CD4-positive, CD25-positive, alpha-beta regulatory T cell (primary cell): ENCODE measurements around the gene POLR2H. TPM values are rescaled to one million over a fixed set of nuclear protein-coding genes. Genes with fewer than 3 reads are reported as not detected.

ENCODE experiments used
- ATAC-seq, 2 donors: fragments of 150-1000 bp; cut with Tn5 transposase; one replicate each; pipeline ENCODE4 v1.10.0; 2021; ENCODE audit warnings: low read depth in 2 of 2, moderate number of reproducible peaks in 2 of 2, moderate library complexity in 1 of 2
- DNase-seq, 3 donors: peaks; one replicate each; pipeline versions ENCODE4 v3.0.0 to v3.0.0-alpha.2; 2012 to 2022; ENCODE audit warnings: mixed read lengths in 1 of 3
- H3K27ac ChIP-seq: one replicate; pipeline ENCODE4 v1.7.0; 2013; ENCODE audit warnings: mild to moderate bottlenecking, low read length; ENCODE audit not compliant: insufficient read depth, poor library complexity, severe bottlenecking
- H3K27me3 ChIP-seq: one replicate; pipeline ENCODE4 v1.7.0; 2013; ENCODE audit warnings: low read length; ENCODE audit not compliant: control insufficient read depth, insufficient read depth
- H3K36me3 ChIP-seq: one replicate; pipeline ENCODE4 v1.7.0; 2013; ENCODE audit warnings: mild to moderate bottlenecking, low read length, moderate library complexity; ENCODE audit not compliant: control insufficient read depth, insufficient read depth
- H3K4me1 ChIP-seq: 2 replicates; pipeline ENCODE4 v1.7.0; 2013; ENCODE audit warnings: mild to moderate bottlenecking, low read length; ENCODE audit not compliant: insufficient read depth, control insufficient read depth, poor library complexity, severe bottlenecking
- H3K4me3 ChIP-seq: one replicate; pipeline ENCODE4 v1.7.0; 2013; ENCODE audit warnings: low read depth, mild to moderate bottlenecking, low read length, moderate library complexity
- H3K9me3 ChIP-seq, 2 experiments: 1 replicate in 1 of 2; 2 replicates in 1 of 2; pipeline ENCODE4 v1.7.0; 2013; ENCODE audit warnings: low read length in 2 of 2, mild to moderate bottlenecking in 1 of 2, moderate library complexity in 1 of 2; ENCODE audit not compliant: control insufficient read depth in 2 of 2
- H3K27ac Mint-ChIP-seq, 3 donors: one replicate each; pipeline ENCODE4 v1.8.0; 2020 to 2022; ENCODE audit warnings: mild to moderate bottlenecking in 3 of 3, mixed read lengths in 3 of 3, moderate library complexity in 2 of 3
- H3K27me3 Mint-ChIP-seq: one replicate; pipeline ENCODE4 v1.8.0; 2022; ENCODE audit warnings: mild to moderate bottlenecking, mixed read lengths
- H3K36me3 Mint-ChIP-seq: one replicate; pipeline ENCODE4 v1.8.0; 2020; ENCODE audit warnings: mixed read lengths
- H3K4me1 Mint-ChIP-seq, 4 donors: one replicate each; pipeline ENCODE4 v1.8.0; 2020 to 2022; ENCODE audit warnings: mixed read lengths in 4 of 4, mild to moderate bottlenecking in 1 of 4
- H3K4me3 Mint-ChIP-seq, 4 donors: one replicate each; pipeline ENCODE4 v1.8.0; 2020 to 2022; ENCODE audit warnings: mild to moderate bottlenecking in 4 of 4, mixed read lengths in 4 of 4, moderate library complexity in 3 of 4
- H3K9me3 Mint-ChIP-seq, 7 donors: one replicate each; pipeline ENCODE4 v1.8.0; 2020 to 2022; ENCODE audit warnings: mixed read lengths in 7 of 7, mild to moderate bottlenecking in 3 of 7, moderate library complexity in 2 of 7
- polyA plus RNA-seq, 4 donors: library from polyadenylated mRNA; unstranded; fragments of 300-500 nt; fragmentation: Illumina TruSeq; gene quantifications; one replicate each; pipeline ENCODE4 v1.2.3, GENCODE V29; 2021
- total RNA-seq: library from RNA; stranded (reverse); gene quantifications from one replicate; pipeline ENCODE4 v1.2.3, GENCODE V29; 2022

POLR2H gene
- total RNA-seq: 39.4 TPM
- 10 to 100 TPM; 56.8 to 64.9 (median 60.3) TPM for polyA plus RNA-seq

- H3K9me3 ChIP-seq: no peaks in the 10 kb centered on the region
- no peaks in the 10 kb centered on the region for H3K27me3 ChIP-seq
- H3K4me1 ChIP-seq: peaks cover 33% of the 10 kb centered on the region
- H3K4me3 ChIP-seq: peak within 1 kb of the TSS; percentile 57
- Mint-ChIP-seq H3K9me3 (no peaks in the 10 kb centered on the region), H3K36me3 (peaks cover 6% of the 10 kb centered on the region), H3K4me3 (peak within 1 kb of the TSS; percentile 97 to 99 (median 98)), H3K4me1 (peaks cover 4 to 43% (median 29%) of the 10 kb centered on the region in 4 donors), H3K27ac (peak within 1 kb of the TSS; percentile 93 to 97 (median 96)), H3K27me3 (peaks cover 6% of the 10 kb centered on the region)
- peak within 1 kb of the TSS; percentile 84 for H3K27ac ChIP-seq
- DNase-seq (peak; percentile 32 to 49 (median 43)), ATAC-seq (peak; percentile 19 to 26)
- H3K36me3 ChIP-seq: peaks cover under 1% of the 10 kb centered on the region
Measured at GRCh38 chr3:184361532-184361931, at the start of gene POLR2H, which contains the start of gene CLCN2. POLR2H (plus strand) TSS chr3:184361710; CDS start chr3:184363493, 1,783 bp downstream. CLCN2 (minus strand) TSS chr3:184361605; CDS start chr3:184361479, 126 bp downstream.

DNA sequence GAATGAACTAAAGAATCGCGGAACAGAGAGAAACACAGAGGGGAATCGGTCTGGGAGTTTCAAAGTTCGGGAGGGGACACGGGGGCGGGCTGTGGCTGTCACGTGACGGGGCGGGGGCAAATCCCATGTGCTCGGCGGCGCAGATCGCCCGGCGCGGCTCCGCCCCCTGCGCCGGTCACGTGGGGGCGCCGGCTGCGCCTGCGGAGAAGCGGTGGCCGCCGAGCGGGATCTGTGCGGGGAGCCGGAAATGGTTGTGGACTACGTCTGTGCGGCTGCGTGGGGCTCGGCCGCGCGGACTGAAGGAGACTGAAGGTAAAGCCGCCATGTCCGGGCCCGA lies 47.2 kb upstream of the POLR2H start, which contains the start of gene EIF4G1:
Gene EIF4G1 (plus strand): TSS at position 244 of the 337 bp plus-strand sequence. CDS start 1,191 bp downstream, outside the sequence.
- Histone ChIP-seq H3K9me3 (no peaks in the 10 kb centered on the region), H3K27me3 (no peaks in the 10 kb centered on the region), H3K27ac (peak within 1 kb of the TSS; percentile 88), H3K4me3 (peak within 1 kb of the TSS; percentile 78), H3K4me1 (peaks cover 26% of the 10 kb centered on the region), H3K36me3 (peaks cover 21% of the 10 kb centered on the region)
- H3K9me3 Mint-ChIP-seq: no peaks in the 10 kb centered on the region
- peaks cover 11 to 32% (median 23%) of the 10 kb centered on the region in 4 donors for H3K4me1 Mint-ChIP-seq
- H3K27ac Mint-ChIP-seq: peak within 1 kb of the TSS; percentile 91 to 96 (median 94)
- H3K27me3 Mint-ChIP-seq: no peaks in the 10 kb centered on the region
- DNase-seq (peak; percentile 91 to 95 (median 92)), ATAC-seq (peak; percentile 84 to 89)
- H3K4me3 Mint-ChIP-seq: peak within 1 kb of the TSS; percentile 86 to 94 (median 90)
- peaks cover 21% of the 10 kb centered on the region for H3K36me3 Mint-ChIP-seq

GRCh38 chr3:184314700-184315542 lies 46.6 kb upstream of the POLR2H start:
- Mint-ChIP-seq H3K36me3 (peaks cover 19% of the 10 kb centered on the region), H3K4me1 (peaks cover 11 to 34% (median 23%) of the 10 kb centered on the region in 4 donors), H3K27me3 (no peaks in the 10 kb centered on the region), H3K9me3 (no peaks in the 10 kb centered on the region), H3K27ac (peak overlapping the region; percentile 68 to 96 (median 94)), H3K4me3 (peak overlapping the region; percentile 86 to 94 (median 89))
- Histone ChIP-seq H3K4me3 (peak overlapping the region; percentile 69), H3K36me3 (peaks cover 26% of the 10 kb centered on the region), H3K9me3 (no peaks in the 10 kb centered on the region), H3K27ac (peak overlapping the region; percentile 88), H3K27me3 (no peaks in the 10 kb centered on the region), H3K4me1 (peaks cover 26% of the 10 kb centered on the region)
- peak; percentile 64 to 66 (median 64) for DNase-seq
- peak; percentile 44 to 54 for ATAC-seq

DNA sequence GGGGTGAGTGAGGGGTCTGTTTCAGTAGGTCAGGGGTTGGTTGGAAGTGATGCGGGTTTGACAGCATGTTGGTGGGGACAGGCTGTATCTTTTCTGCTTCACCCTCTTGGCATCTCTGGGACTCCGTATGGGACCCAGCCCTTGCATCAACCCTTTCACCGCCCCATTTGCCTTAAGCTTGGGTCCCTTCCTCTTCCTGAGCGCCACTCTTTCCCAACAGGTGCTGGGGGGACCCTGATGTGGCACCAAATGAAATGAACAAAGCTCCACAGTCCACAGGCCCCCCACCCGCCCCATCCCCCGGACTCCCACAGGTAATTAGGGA lies 46.0 kb upstream of the POLR2H start:
- DNase-seq: no peak
- H3K4me3 Mint-ChIP-seq: peak overlapping the region; percentile 86 to 89 (median 87)
- H3K27me3 ChIP-seq: no peaks in the 10 kb centered on the region
- peaks cover 26% of the 10 kb centered on the region for H3K4me1 ChIP-seq
- H3K36me3 ChIP-seq: peaks cover 30% of the 10 kb centered on the region
- no peaks in the 10 kb centered on the region for H3K27me3 Mint-ChIP-seq
- peaks cover 18% of the 10 kb centered on the region for H3K36me3 Mint-ChIP-seq
- H3K9me3 Mint-ChIP-seq: no peaks in the 10 kb centered on the region
- peak overlapping the region; percentile 88 for H3K27ac ChIP-seq
- no peaks in the 10 kb centered on the region for H3K9me3 ChIP-seq
- H3K27ac Mint-ChIP-seq: peak overlapping the region; percentile 68 to 96 (median 94)
- no peak for ATAC-seq
- peaks cover 11 to 34% (median 23%) of the 10 kb centered on the region in 4 donors for H3K4me1 Mint-ChIP-seq
- peak overlapping the region; percentile 69 for H3K4me3 ChIP-seq

DNA sequence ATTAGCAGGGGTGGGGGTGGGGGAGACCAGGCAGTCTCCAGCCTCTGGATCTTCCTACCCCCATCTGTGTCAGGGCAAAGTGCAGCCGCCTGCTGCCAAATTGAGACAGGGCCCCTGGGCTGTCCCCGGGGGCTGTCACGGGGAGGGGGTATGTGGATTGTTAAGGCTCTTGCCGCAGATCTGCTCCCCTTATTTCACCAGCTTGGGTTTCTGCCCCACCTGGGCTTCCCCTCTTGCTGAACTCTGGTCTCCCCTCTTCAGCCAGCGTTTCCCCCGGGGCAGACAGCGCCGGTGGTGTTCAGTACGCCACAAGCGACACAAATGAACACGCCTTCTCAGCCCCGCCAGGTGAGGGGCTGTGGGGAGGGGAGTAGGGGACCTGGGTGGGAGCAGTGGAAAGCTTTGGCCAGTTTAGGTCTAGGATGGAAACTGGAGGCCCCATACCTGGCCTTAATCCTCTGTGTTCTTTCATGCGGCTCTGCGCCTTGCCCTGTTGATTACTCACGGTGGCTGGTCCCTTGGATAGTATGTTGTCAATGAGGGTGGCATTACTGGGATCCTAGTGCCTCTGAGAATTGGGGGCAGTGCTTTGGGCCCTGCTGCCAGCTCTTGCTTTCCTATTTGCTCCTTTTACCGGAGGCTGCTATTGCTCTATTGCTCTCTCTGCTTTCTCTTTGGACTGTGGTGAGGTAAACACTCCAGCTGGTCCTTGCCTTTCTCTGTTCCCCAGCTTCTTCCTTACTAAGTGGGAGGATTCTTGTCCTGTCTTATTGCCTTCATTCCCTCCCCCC lies 45.4 kb upstream of the POLR2H start:
- Histone ChIP-seq H3K36me3 (peaks cover 35% of the 10 kb centered on the region), H3K4me3 (peak overlapping the region; percentile 31), H3K27ac (peak overlapping the region; percentile 88), H3K9me3 (no peaks in the 10 kb centered on the region), H3K27me3 (no peaks in the 10 kb centered on the region), H3K4me1 (peaks cover 26% of the 10 kb centered on the region)
- Mint-ChIP-seq H3K36me3 (peaks cover 23% of the 10 kb centered on the region), H3K27me3 (no peaks in the 10 kb centered on the region), H3K4me3 (peak overlapping the region; percentile 86 to 89 (median 87)), H3K4me1 (peaks cover 11 to 34% (median 25%) of the 10 kb centered on the region in 4 donors), H3K27ac (peak overlapping the region; percentile 68 to 94 (median 76)), H3K9me3 (no peaks in the 10 kb centered on the region)
- DNase-seq: no peak
- no peak for ATAC-seq

DNA sequence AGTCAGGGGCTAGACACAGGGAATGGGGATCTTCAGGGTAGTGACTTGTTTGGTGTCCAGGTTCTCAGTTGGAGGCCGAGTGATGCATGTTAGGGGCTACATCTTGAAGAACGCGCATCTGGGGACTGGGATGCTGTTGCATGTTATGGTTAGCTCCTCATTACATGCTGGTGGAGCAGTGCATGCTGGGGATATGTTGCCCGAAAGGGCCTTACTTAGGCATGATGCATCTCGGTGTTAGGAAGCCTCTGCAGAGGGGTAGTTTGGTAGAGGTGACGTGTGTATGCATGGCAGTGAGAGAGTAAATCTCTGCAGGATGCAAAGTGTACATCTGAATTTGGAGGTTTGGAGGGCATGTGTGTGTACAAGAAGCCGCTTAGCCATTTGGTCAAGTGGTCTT lies 44.7 kb upstream of the POLR2H start:
- peak overlapping the region; percentile 31 for H3K4me3 ChIP-seq
- H3K36me3 Mint-ChIP-seq: peaks cover 30% of the 10 kb centered on the region
- peaks cover 43% of the 10 kb centered on the region for H3K36me3 ChIP-seq
- no peaks in the 10 kb centered on the region for H3K9me3 Mint-ChIP-seq
- H3K9me3 ChIP-seq: no peaks in the 10 kb centered on the region
- H3K4me1 ChIP-seq: peaks cover 26% of the 10 kb centered on the region
- H3K27ac ChIP-seq: peak overlapping the region; percentile 88
- H3K4me1 Mint-ChIP-seq: peaks cover 11 to 34% (median 25%) of the 10 kb centered on the region in 4 donors
- H3K27ac Mint-ChIP-seq: peak overlapping the region in 2 of 3 donors; percentile 68 to 76
- DNase-seq: no peak
- no peaks in the 10 kb centered on the region for H3K27me3 Mint-ChIP-seq
- no peak for ATAC-seq
- H3K27me3 ChIP-seq: no peaks in the 10 kb centered on the region
- H3K4me3 Mint-ChIP-seq: peak overlapping the region; percentile 86 to 89 (median 87)

GRCh38 chr3:184317201-184317600 lies 44.3 kb upstream of the POLR2H start:
- H3K27ac ChIP-seq: peak overlapping the region; percentile 33
- H3K27me3 ChIP-seq: no peaks in the 10 kb centered on the region
- peak overlapping the region; percentile 15 for H3K4me3 ChIP-seq
- Mint-ChIP-seq H3K4me3 (peak overlapping the region; percentile 57 to 89 (median 87)), H3K27ac (peak overlapping the region; percentile 24 to 86 (median 68)), H3K36me3 (peaks cover 30% of the 10 kb centered on the region), H3K9me3 (no peaks in the 10 kb centered on the region), H3K4me1 (peaks cover 11 to 34% (median 25%) of the 10 kb centered on the region in 4 donors), H3K27me3 (no peaks in the 10 kb centered on the region)
- H3K36me3 ChIP-seq: peaks cover 47% of the 10 kb centered on the region
- peaks cover 26% of the 10 kb centered on the region for H3K4me1 ChIP-seq
- no peak for DNase-seq
- H3K9me3 ChIP-seq: no peaks in the 10 kb centered on the region
- ATAC-seq: no peak
